HepG2 (cell line): Measurements from ENCODE around the gene DLG1.

Source experiments
- ASH2L ChIP-seq: fragments of 300-600, 200-600 bp; sonication (generic); IDR thresholded peaks from 2 replicates; pipeline ENCODE4 v1.7.0; 2017; ENCODE audit warnings: low read depth, mild to moderate bottlenecking, moderate library complexity, mixed read lengths, low read length; ENCODE audit not compliant: insufficient read length
- ATAD3A ChIP-seq: sonication (generic); formaldehyde crosslinking; IDR thresholded peaks from 2 replicates; pipeline ENCODE4 v1.4.0; 2020; ENCODE audit warnings: missing genetic modification reagents
- GZF1 ChIP-seq: sonication (generic); formaldehyde crosslinking; IDR thresholded peaks from 2 replicates; pipeline ENCODE4 v1.5.1; 2020; ENCODE audit warnings: mild to moderate bottlenecking, missing genetic modification reagents
- HIC2 ChIP-seq: sonication (generic); formaldehyde crosslinking; IDR thresholded peaks from 2 replicates; pipeline ENCODE4 v1.9.0; 2022; ENCODE audit warnings: low read depth, missing genetic modification reagents
- MAX ChIP-seq: IDR thresholded peaks from 2 replicates; pipeline ENCODE4 v1.6.1; 2012; ENCODE audit warnings: inconsistent platforms
- RBAK ChIP-seq: sonication (generic); formaldehyde crosslinking; IDR thresholded peaks from 2 replicates; pipeline ENCODE4 v1.5.1; 2020; ENCODE audit warnings: mild to moderate bottlenecking, missing genetic modification reagents
- ZNF234 ChIP-seq: sonication (generic); formaldehyde crosslinking; conservative IDR thresholded peaks from 2 replicates; pipeline ENCODE4 v1.5.1; 2020; ENCODE audit warnings: mild to moderate bottlenecking, missing genetic modification reagents
- ZNF44 ChIP-seq: sonication (generic); formaldehyde crosslinking; IDR thresholded peaks from 2 replicates; pipeline ENCODE4 v1.5.1; 2020; ENCODE audit warnings: mild to moderate bottlenecking, missing genetic modification reagents

- no peak for TF ChIP-seq MAX
- TF ChIP-seq ASH2L, result no peak
- TF ChIP-seq ZNF234 (CRISPR knock-in tag), result no peak
- no peak for TF ChIP-seq ATAD3A (CRISPR knock-in tag)
- no peak for TF ChIP-seq GZF1 (CRISPR knock-in tag)
- no peak for TF ChIP-seq ZNF44 (CRISPR knock-in tag)
- TF ChIP-seq HIC2 (CRISPR knock-in tag), result no peak
- no peak for TF ChIP-seq RBAK (CRISPR knock-in tag)
These were observed 11.3 kb upstream of the DLG1 start for GRCh38 chr3:197309528-197310361.
